ENCODE data around the gene KIAA1755.

DNA sequence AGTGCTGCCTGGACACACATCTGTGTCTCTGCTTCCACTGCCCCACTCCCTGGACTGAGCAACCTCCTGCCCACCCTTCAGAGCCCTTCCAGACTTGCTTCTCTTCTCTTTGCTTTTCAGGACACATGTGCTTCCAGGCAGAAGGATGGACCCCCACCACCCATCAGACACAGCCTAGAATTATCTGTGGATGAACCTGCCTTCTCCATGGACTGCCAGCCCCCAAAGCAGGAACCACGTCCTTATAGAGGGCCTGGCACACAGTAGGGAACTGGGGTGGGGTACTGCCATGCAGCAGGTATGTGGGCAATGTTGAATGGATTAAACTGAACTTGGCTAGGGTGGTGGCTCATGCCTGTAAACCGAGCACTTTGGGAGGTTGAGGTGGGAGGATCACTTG is 3.6 kb downstream of the KIAA1755 start:
- no peak for TF ChIP-seq EZH2phosphoT487 (IDR thresholded peaks at IDR 0.05; ENCODE audit: insufficient read depth, low read depth)
- TF ChIP-seq EZH2 (IDR thresholded peaks at IDR 0.05; ENCODE audit: insufficient read depth, poor library complexity, severe bottlenecking) = no peak
